Measurements from ENCODE around the gene PTPN23.

DNA sequence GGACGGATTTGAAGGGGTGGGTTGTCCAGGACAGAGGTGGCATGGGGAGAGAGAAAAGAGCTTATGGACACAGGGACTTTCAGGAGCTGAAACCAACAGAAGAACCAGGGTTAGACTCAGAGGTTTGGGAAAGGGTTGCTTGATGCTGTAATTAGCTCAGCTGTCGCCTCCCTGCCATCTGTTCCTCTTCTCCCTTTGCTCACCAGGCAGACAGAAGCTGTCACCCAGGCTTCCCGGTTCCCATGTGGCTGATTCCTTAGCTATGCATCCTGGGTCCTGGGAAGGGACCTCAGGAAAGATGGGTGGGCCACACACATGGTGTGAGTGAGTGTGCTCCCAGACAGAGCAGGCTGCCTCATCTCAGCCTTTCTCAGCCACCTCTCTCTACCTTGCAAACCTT is 14.1 kb downstream of the PTPN23 start:
- TF ChIP-seq, protein P1, sequence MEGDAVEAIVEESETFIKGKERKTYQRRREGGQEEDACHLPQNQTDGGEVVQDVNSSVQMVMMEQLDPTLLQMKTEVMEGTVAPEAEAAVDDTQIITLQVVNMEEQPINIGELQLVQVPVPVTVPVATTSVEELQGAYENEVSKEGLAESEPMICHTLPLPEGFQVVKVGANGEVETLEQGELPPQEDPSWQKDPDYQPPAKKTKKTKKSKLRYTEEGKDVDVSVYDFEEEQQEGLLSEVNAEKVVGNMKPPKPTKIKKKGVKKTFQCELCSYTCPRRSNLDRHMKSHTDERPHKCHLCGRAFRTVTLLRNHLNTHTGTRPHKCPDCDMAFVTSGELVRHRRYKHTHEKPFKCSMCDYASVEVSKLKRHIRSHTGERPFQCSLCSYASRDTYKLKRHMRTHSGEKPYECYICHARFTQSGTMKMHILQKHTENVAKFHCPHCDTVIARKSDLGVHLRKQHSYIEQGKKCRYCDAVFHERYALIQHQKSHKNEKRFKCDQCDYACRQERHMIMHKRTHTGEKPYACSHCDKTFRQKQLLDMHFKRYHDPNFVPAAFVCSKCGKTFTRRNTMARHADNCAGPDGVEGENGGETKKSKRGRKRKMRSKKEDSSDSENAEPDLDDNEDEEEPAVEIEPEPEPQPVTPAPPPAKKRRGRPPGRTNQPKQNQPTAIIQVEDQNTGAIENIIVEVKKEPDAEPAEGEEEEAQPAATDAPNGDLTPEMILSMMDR (IDR thresholded peaks at IDR 0.05; ENCODE audit: low read depth, low read length, poor library complexity, severe bottlenecking), result no peak
- no peak for TF ChIP-seq EZH2phosphoT487 (IDR thresholded peaks at IDR 0.05; ENCODE audit: borderline replicate concordance, low read length)
